Naive thymus-derived CD4-positive, alpha-beta T cell (primary cell): Measurements from ENCODE around the gene ZC3H14. TPM values are rescaled to one million over a fixed set of nuclear protein-coding genes. Genes with fewer than 3 reads are reported as not detected.

ENCODE experiments used
- ATAC-seq: fragments of 150-1000 bp; cut with Tn5 transposase; 2 replicates; pipeline ENCODE4 v1.10.0; 2021; ENCODE audit warnings: mild to moderate bottlenecking, moderate library complexity
- CTCF ChIA-PET: fragments of 350-600 bp; sonication (Branson Sonifier 250); formaldehyde crosslinking; loops from one replicate; lab custom pipeline; 2021; ENCODE audit warnings: antibody characterized with exemption; lab: Charles Lee
- POLR2A ChIA-PET: fragments of 350-600 bp; sonication (Branson Sonifier 250); formaldehyde crosslinking; loops from one replicate; lab custom pipeline; 2021; ENCODE audit warnings: antibody characterized with exemption, inconsistent platforms; lab: Charles Lee
- DNase-seq, 9 donors: peaks; one replicate each; pipeline versions ENCODE4 v3.0.0 to v3.0.0-alpha.2; 2020 to 2022; ENCODE audit warnings: mixed read lengths in 1 of 9
- H3K27ac ChIP-seq: one replicate; pipeline ENCODE4 v1.7.0; 2013; ENCODE audit warnings: mild to moderate bottlenecking, low read depth, low read length, moderate library complexity
- H3K27me3 ChIP-seq, 2 donors: one replicate each; pipeline ENCODE4 v1.7.0; 2013; ENCODE audit warnings: low read length in 2 of 2, mild to moderate bottlenecking in 2 of 2, moderate library complexity in 2 of 2; ENCODE audit not compliant: control insufficient read depth in 2 of 2, insufficient read depth in 2 of 2
- H3K36me3 ChIP-seq, 3 experiments: 1 replicate in 2 of 3; 2 replicates in 1 of 3; pipeline ENCODE4 v1.7.0; 2013; ENCODE audit warnings: low read length in 3 of 3, mild to moderate bottlenecking in 3 of 3, moderate library complexity in 1 of 3; ENCODE audit not compliant: insufficient read depth in 3 of 3, control insufficient read depth in 2 of 3
- H3K4me1 ChIP-seq, 2 donors: one replicate each; pipeline ENCODE4 v1.7.0; 2013; ENCODE audit warnings: low read length in 2 of 2, mild to moderate bottlenecking in 2 of 2, moderate library complexity in 1 of 2; ENCODE audit not compliant: control insufficient read depth in 2 of 2, insufficient read depth in 2 of 2
- H3K4me3 ChIP-seq: 2 replicates; pipeline ENCODE4 v1.7.0; 2013; ENCODE audit warnings: mild to moderate bottlenecking, low read length
- H3K9me3 ChIP-seq, 3 experiments: 1 replicate in 2 of 3; 2 replicates in 1 of 3; pipeline ENCODE4 v1.7.0; 2013; ENCODE audit warnings: low read length in 3 of 3; ENCODE audit not compliant: control insufficient read depth in 2 of 3
- H3K27ac Mint-ChIP-seq, 9 donors: one replicate each; pipeline ENCODE4 v1.8.0; 2020 to 2022; ENCODE audit warnings: mixed read lengths in 9 of 9, mild to moderate bottlenecking in 8 of 9, moderate library complexity in 5 of 9, inconsistent platforms in 2 of 9
- H3K27me3 Mint-ChIP-seq, 5 donors: one replicate each; pipeline ENCODE4 v1.8.0; 2021 to 2022; ENCODE audit warnings: mixed read lengths in 5 of 5, mild to moderate bottlenecking in 1 of 5
- H3K36me3 Mint-ChIP-seq, 5 donors: one replicate each; pipeline ENCODE4 v1.8.0; 2020 to 2022; ENCODE audit warnings: mixed read lengths in 5 of 5, mild to moderate bottlenecking in 3 of 5, inconsistent platforms in 1 of 5
- H3K4me1 Mint-ChIP-seq, 7 donors: one replicate each; pipeline ENCODE4 v1.8.0; 2020 to 2022; ENCODE audit warnings: mixed read lengths in 7 of 7, mild to moderate bottlenecking in 3 of 7, inconsistent platforms in 1 of 7
- H3K4me3 Mint-ChIP-seq, 10 donors: one replicate each; pipeline ENCODE4 v1.8.0; 2020 to 2022; ENCODE audit warnings: mild to moderate bottlenecking in 10 of 10, mixed read lengths in 10 of 10, moderate library complexity in 6 of 10, inconsistent platforms in 2 of 10
- H3K9me3 Mint-ChIP-seq, 11 donors: one replicate each; pipeline ENCODE4 v1.8.0; 2020 to 2022; ENCODE audit warnings: mixed read lengths in 11 of 11, mild to moderate bottlenecking in 4 of 11, inconsistent platforms in 1 of 11, moderate library complexity in 1 of 11
- intact Hi-C, 2 donors: fragments of 100-400 bp; cut with micrococcal nuclease; formaldehyde crosslinking; loops; one replicate each; pipeline ENCODE4 v1.15.1; 2023
- polyA plus RNA-seq, 2 donors: library from polyadenylated mRNA; unstranded; fragments of 300-500 nt; fragmentation: Illumina TruSeq; gene quantifications; one replicate each; pipeline ENCODE4 v1.2.3, GENCODE V29; 2021
- total RNA-seq, 6 experiments: library from RNA in 5 of 6; stranded (reverse) in 5 of 6; gene quantifications; 1 replicate in 5 of 6; 2 replicates in 1 of 6; pipeline ENCODE4 v1.2.3 and lab custom pipeline; 2021 to 2026

The ZC3H14 gene
- total and polyA plus RNA-seq, 7 experiments from 2014 or later = 39.7 to 72.4 (median 45.6) TPM

DNA sequence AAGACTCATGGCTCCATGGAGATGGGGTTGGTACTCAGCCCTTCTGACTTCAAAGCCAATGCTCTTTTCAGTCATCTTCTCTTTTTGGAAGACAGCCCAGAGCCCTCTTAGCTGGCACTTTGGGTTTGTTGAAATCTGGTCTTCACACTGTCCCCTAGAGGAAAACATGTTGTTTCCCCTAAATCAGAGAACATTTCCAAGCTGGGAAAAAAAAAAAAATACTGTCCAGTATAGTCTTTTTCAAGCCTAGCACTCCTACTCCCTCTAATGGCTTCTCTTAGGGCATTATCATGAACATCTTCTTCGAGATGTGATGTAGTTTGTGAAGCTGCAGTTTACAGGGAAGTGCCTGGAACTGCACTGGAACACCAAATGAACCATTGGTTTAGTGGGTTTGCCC, 3.0 kb upstream of the ZC3H14 start:
- Mint-ChIP-seq H3K36me3 (peaks cover 0 to 2% (median 0%) of the 10 kb centered on the region in 5 donors), H3K27ac (no peak overlapping the region), H3K9me3 (no peaks in the 10 kb centered on the region), H3K4me3 (no peak overlapping the region), H3K4me1 (peaks cover 31 to 64% (median 51%) of the 10 kb centered on the region in 7 donors), H3K27me3 (peaks cover 20 to 57% (median 22%) of the 10 kb centered on the region in 5 donors)
- Histone ChIP-seq H3K9me3 (no peaks in the 10 kb centered on the region), H3K36me3 (peaks cover 0 to 4% (median 0%) of the 10 kb centered on the region in 3 experiments), H3K4me1 (peaks cover 20 to 26% of the 10 kb centered on the region in 2 donors), H3K27ac (no peak overlapping the region), H3K4me3 (no peak overlapping the region), H3K27me3 (peaks cover 8 to 12% of the 10 kb centered on the region in 2 donors)
- POLR2A ChIA-PET = no interaction called here
- ATAC-seq (no peak), DNase-seq (no peak)
- intact Hi-C loops = loop anchor here (1.0 to 10.0 kb wide), 6 partner anchors 68 to 855 kb away; partner anchors contain the start of genes GPR65 (in 2 of the 2), FOXN3 (in 1 of the 2), GALC (in 1 of the 2) and SPATA7 (in 1 of the 2)
- CTCF ChIA-PET = interaction anchor here (1.9 kb wide), 1 partner anchor 67 kb away, joined by 4 read pairs; no protein-coding TSS in a partner anchor

DNA sequence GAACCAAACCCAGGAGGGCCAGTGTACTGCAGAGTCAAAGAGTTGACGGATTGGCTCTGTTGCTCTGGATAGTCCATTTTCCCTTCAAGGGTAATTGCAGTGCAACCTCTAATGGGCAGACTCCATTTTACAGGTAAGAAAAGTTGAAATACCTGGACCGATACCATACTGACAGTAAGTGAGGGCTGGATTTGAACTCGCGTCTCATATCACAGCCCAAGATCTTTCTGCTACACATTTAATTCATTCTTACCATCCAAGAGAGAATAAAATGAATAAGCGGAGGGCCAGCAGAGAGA, 356 bp upstream of the ZC3H14 start:
- peak overlapping the region; percentile 89 to 96 (median 92) for H3K4me3 Mint-ChIP-seq

DNA sequence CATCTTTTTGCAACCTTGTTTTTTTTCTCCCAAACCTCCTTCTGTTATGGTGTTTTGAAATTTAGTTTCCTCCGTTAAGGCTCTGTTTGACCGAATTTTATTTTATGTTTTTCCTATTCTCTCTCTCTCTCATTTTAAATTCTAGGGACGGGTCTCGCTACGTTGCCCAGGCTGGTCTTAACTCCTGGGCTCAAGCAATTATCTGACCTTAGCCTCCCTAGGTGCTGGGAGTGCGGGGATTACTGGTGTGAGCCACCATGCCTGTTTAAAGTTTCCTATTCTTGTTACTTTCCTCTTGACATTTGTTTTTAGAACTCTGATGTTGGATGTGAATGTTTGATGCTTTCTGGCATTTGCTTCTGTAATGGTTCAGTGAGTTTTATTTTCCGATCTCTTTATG, 1.0 kb downstream of the ZC3H14 start:
- H3K27me3 ChIP-seq = no peaks in the 10 kb centered on the region
- peaks cover 0 to 13% (median 0%) of the 10 kb centered on the region in 3 experiments for H3K36me3 ChIP-seq
- POLR2A ChIA-PET = interaction anchor here (1.4 kb wide), 1 partner anchor 12 kb away, joined by 4 read pairs; no protein-coding TSS in a partner anchor
- peaks cover 19 to 43% (median 35%) of the 10 kb centered on the region in 7 donors for H3K4me1 Mint-ChIP-seq
- H3K9me3 Mint-ChIP-seq = peaks cover 0 to 5% (median 0%) of the 10 kb centered on the region in 11 donors
- H3K27me3 Mint-ChIP-seq = peaks cover 0 to 25% (median 0%) of the 10 kb centered on the region in 5 donors
- intact Hi-C loops = loop anchor here (1.0 to 10.0 kb wide), 10 partner anchors 9 to 1693 kb away; partner anchors contain the start of genes EFCAB11 (in 2 of the 2), EML5 (in 2 of the 2), GPR65 (in 2 of the 2) and TDP1 (in 2 of the 2)
- peak overlapping the region; percentile 49 to 84 (median 80) for H3K27ac Mint-ChIP-seq
- DNase-seq = no peak
- CTCF ChIA-PET = no interaction called here
- H3K4me3 ChIP-seq = peak overlapping the region; percentile 84
- no peaks in the 10 kb centered on the region for H3K9me3 ChIP-seq
- peak overlapping the region; percentile 88 to 96 (median 92) for H3K4me3 Mint-ChIP-seq
- ATAC-seq = no peak
- H3K27ac ChIP-seq = peak overlapping the region; percentile 72
- H3K36me3 Mint-ChIP-seq = peaks cover 4 to 20% (median 7%) of the 10 kb centered on the region in 5 donors
- H3K4me1 ChIP-seq = peaks cover 12 to 13% of the 10 kb centered on the region in 2 donors

More for the DNA sequence above, 356 bp upstream of the ZC3H14 start:
- CTCF ChIA-PET = no interaction called here
- Histone ChIP-seq H3K27me3 (no peaks in the 10 kb centered on the region), H3K9me3 (no peaks in the 10 kb centered on the region), H3K27ac (peak overlapping the region; percentile 17), H3K4me3 (peak overlapping the region; percentile 84), H3K36me3 (peaks cover 0 to 4% (median 0%) of the 10 kb centered on the region in 3 experiments), H3K4me1 (peaks cover 13 to 16% of the 10 kb centered on the region in 2 donors)
- peaks cover 23 to 46% (median 42%) of the 10 kb centered on the region in 7 donors for H3K4me1 Mint-ChIP-seq
- H3K36me3 Mint-ChIP-seq = peaks cover 0 to 10% (median 0%) of the 10 kb centered on the region in 5 donors
- H3K9me3 Mint-ChIP-seq = no peaks in the 10 kb centered on the region
- H3K27me3 Mint-ChIP-seq = peaks cover 0 to 31% (median 0%) of the 10 kb centered on the region in 5 donors
- ATAC-seq (no peak), DNase-seq (no peak)
- intact Hi-C loops = loop anchor here (2.0 to 10.0 kb wide), 7 partner anchors 230 to 1694 kb away; partner anchors contain the start of genes EFCAB11 (in 2 of the 2), EML5 (in 2 of the 2), GPR65 (in 2 of the 2) and TDP1 (in 2 of the 2)
- H3K27ac Mint-ChIP-seq = peak overlapping the region; percentile 49 to 94 (median 83)
- POLR2A ChIA-PET = interaction anchor here (1.4 kb wide), 1 partner anchor 11 kb away, joined by 4 read pairs; no protein-coding TSS in a partner anchor

DNA sequence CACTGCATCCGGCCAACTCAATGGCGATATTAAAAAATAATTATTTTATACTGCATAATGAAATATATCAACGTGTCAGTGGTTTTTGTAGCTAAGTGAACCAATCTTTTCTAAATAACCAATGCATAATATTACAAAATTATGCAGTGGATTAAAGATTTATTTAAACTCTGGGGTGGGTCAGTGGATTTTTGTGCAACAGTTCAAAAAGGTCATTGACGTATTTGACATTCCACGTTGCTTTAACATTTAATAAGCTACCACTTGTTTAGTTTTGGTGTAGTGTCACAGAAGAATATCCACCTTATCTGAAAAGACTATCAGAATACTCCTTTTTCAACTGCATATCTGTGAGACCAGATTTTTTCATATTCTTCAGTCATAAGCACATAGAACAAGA, 2.6 kb downstream of the ZC3H14 start:
- Mint-ChIP-seq H3K4me1 (peaks cover 19 to 35% (median 31%) of the 10 kb centered on the region in 7 donors), H3K4me3 (no peak overlapping the region), H3K36me3 (peaks cover 4 to 31% (median 7%) of the 10 kb centered on the region in 5 donors), H3K9me3 (peaks cover 0 to 5% (median 0%) of the 10 kb centered on the region in 11 donors), H3K27me3 (peaks cover 0 to 16% (median 0%) of the 10 kb centered on the region in 5 donors), H3K27ac (no peak overlapping the region)
- DNase-seq (no peak), ATAC-seq (no peak)
- Histone ChIP-seq H3K27ac (no peak overlapping the region), H3K4me3 (no peak overlapping the region), H3K27me3 (no peaks in the 10 kb centered on the region), H3K4me1 (peaks cover 12 to 13% of the 10 kb centered on the region in 2 donors), H3K36me3 (peaks cover 0 to 27% (median 0%) of the 10 kb centered on the region in 3 experiments), H3K9me3 (no peaks in the 10 kb centered on the region)
- ChIA-PET POLR2A (interaction anchor here (1.0 kb wide), 1 partner anchor 17 kb away, joined by 3 read pairs; no protein-coding TSS in a partner anchor), CTCF (no interaction called here)
- intact Hi-C loops = loop anchor here in 1 of 2 donors (10.0 kb wide), 1 partner anchor 561 kb away; the partner anchor contains the start of gene GPR65

GRCh38 chr14:88568196-88568595, 5.4 kb downstream of the ZC3H14 start:
- ATAC-seq = no peak
- Mint-ChIP-seq H3K27ac (peak overlapping the region in 1 of 9 donors; percentile 37), H3K4me3 (no peak overlapping the region), H3K27me3 (no peaks in the 10 kb centered on the region), H3K36me3 (peaks cover 11 to 44% (median 24%) of the 10 kb centered on the region in 5 donors), H3K9me3 (peaks cover 0 to 5% (median 0%) of the 10 kb centered on the region in 11 donors), H3K4me1 (peaks cover 11 to 24% (median 21%) of the 10 kb centered on the region in 7 donors)
- no peaks in the 10 kb centered on the region for H3K27me3 ChIP-seq
- ChIA-PET CTCF (interaction anchor here (1.4 kb wide), 1 partner anchor 11 kb away, joined by 3 read pairs; no protein-coding TSS in a partner anchor), POLR2A (no interaction called here)
- peaks cover 7 to 10% of the 10 kb centered on the region in 2 donors for H3K4me1 ChIP-seq
- peaks cover 5 to 38% (median 5%) of the 10 kb centered on the region in 3 experiments for H3K36me3 ChIP-seq
- intact Hi-C loops = loop anchor here in 1 of 2 donors (10.0 kb wide), 1 partner anchor 563 kb away; the partner anchor contains the start of gene GPR65
- no peak overlapping the region for H3K27ac ChIP-seq
- no peak for DNase-seq
- H3K9me3 ChIP-seq = no peaks in the 10 kb centered on the region
- H3K4me3 ChIP-seq = no peak overlapping the region

DNA sequence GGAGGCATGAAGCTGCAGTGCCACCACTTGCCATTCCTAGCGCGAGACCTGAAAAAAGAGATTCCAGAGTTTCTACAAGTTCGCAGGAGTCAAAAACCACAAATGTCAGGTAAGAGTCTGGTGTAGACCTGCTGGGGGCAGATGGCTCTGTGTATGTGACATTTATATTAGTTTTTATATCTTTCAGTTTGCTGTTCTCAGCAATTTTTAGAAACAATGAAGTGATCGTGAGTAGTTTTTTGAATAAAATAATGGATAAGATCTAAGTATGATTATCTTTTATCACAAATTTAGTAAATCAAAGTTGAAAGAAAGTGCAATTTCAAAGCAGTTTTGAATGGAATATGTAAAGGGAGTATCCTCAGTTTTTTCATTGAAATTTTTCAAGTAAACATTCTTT, 9.3 kb downstream of the ZC3H14 start:
- Mint-ChIP-seq H3K4me3 (no peak overlapping the region), H3K36me3 (peaks cover 15 to 72% (median 35%) of the 10 kb centered on the region in 5 donors), H3K27me3 (no peaks in the 10 kb centered on the region), H3K9me3 (peaks cover 0 to 5% (median 0%) of the 10 kb centered on the region in 11 donors), H3K4me1 (peaks cover 0 to 6% (median 4%) of the 10 kb centered on the region in 7 donors), H3K27ac (no peak overlapping the region)
- no peaks in the 10 kb centered on the region for H3K27me3 ChIP-seq
- ATAC-seq = no peak
- POLR2A ChIA-PET = no interaction called here
- CTCF ChIA-PET = no interaction called here
- no peaks in the 10 kb centered on the region for H3K9me3 ChIP-seq
- H3K36me3 ChIP-seq = peaks cover 5 to 74% (median 25%) of the 10 kb centered on the region in 3 experiments
- no peaks in the 10 kb centered on the region for H3K4me1 ChIP-seq
- H3K27ac ChIP-seq = no peak overlapping the region
- intact Hi-C loops = no loop called here
- DNase-seq = no peak
- H3K4me3 ChIP-seq = no peak overlapping the region
